Spleen (tissue), 13 donors: Measurements from ENCODE around the gene LCT. TPM values are rescaled to one million over a fixed set of nuclear protein-coding genes. Genes with fewer than 3 reads are reported as not detected.
"Not testable (repeated sequence)": the region's sequence is repeated elsewhere in the genome, so short reads cannot be mapped to it uniquely, and the experiment has no call there.

Experiments used
- DNase-seq: peaks from one replicate; pipeline ENCODE4 v3.0.0-alpha.2; 2020
- H3K27ac ChIP-seq, 8 donors: fragments of 200-600 bp; sonication (generic) in 7 of 8; 1 replicate in 4 of 8; 2 replicates in 4 of 8; pipeline versions ENCODE4 v1.5.0 to v1.8.0; 2016 to 2021; ENCODE audit warnings: inconsistent platforms in 4 of 8, mild to moderate bottlenecking in 4 of 8, moderate library complexity in 1 of 8
- H3K27me3 ChIP-seq, 7 donors: fragments of 200-600 bp; sonication (generic) in 6 of 7; replicated peaks in 1 of 7; 1 replicate in 4 of 7; 2 replicates in 3 of 7; pipeline versions ENCODE4 v1.5.0 to v1.8.0; 2016 to 2021; ENCODE audit warnings: inconsistent platforms in 3 of 7, mild to moderate bottlenecking in 1 of 7
- H3K36me3 ChIP-seq, 6 donors: fragments of 200-600 bp; sonication (generic) in 5 of 6; 1 replicate in 4 of 6; 2 replicates in 2 of 6; pipeline versions ENCODE4 v1.5.0 to v1.8.0; 2016 to 2021; ENCODE audit warnings: inconsistent platforms in 2 of 6
- H3K4me1 ChIP-seq, 6 donors: fragments of 200-600 bp; sonication (generic) in 5 of 6; 1 replicate in 3 of 6; 2 replicates in 3 of 6; pipeline versions ENCODE4 v1.5.0 to v1.8.0; 2016 to 2021; ENCODE audit warnings: inconsistent platforms in 3 of 6
- H3K4me3 ChIP-seq, 8 donors: fragments of 200-600 bp; sonication (generic) in 7 of 8; 1 replicate in 4 of 8; 2 replicates in 4 of 8; pipeline versions ENCODE4 v1.5.0 to v1.8.0; 2016 to 2021; ENCODE audit warnings: inconsistent platforms in 4 of 8, mild to moderate bottlenecking in 4 of 8, moderate library complexity in 2 of 8
- H3K9me3 ChIP-seq, 8 donors: fragments of 200-600 bp; sonication (generic) in 7 of 8; 1 replicate in 4 of 8; 2 replicates in 4 of 8; pipeline versions ENCODE4 v1.5.0 to v1.8.0; 2016 to 2021; ENCODE audit warnings: inconsistent platforms in 4 of 8
- POLR2A ChIP-seq, 3 donors: fragments of 450-650 bp; IDR thresholded peaks; one replicate each; pipeline ENCODE4 v1.5.1; 2017; ENCODE audit warnings: antibody characterized with exemption in 3 of 3, mild to moderate bottlenecking in 1 of 3
- POLR2AphosphoS5 ChIP-seq, 3 donors: sonication (generic); formaldehyde crosslinking; IDR thresholded peaks; one replicate each; pipeline ENCODE4 v1.5.1; 2017; ENCODE audit warnings: antibody characterized with exemption in 3 of 3
- WGBS, 5 donors: extraction: QIAGEN DNeasy Blood & Tissue Kit in 3 of 5; methylation state at CpG; one replicate each; pipeline versions ENCODE4 v1.1.5 to v1.1.7; 2013 to 2018; 5-methylcytosine and 5-hydroxymethylcytosine counted together
- intact Hi-C: fragments of 100-400 bp; cut with DNase I; formaldehyde crosslinking; loops from one replicate; pipeline ENCODE4 v1.15.0; 2023; ENCODE audit warnings: low total_unique reads
- long read RNA-seq, 2 donors: transcript quantifications; one replicate each; lab custom pipeline, GENCODE V29; 2026
- polyA plus RNA-seq, 3 donors: library from polyadenylated mRNA; stranded (reverse); fragments of 200-250 nt; gene quantifications; one replicate each; pipeline ENCODE4 v1.2.1, GENCODE V29; 2013
- total RNA-seq, 7 donors: library from RNA; depleted of rRNA in 3 of 7; stranded (reverse); fragments of >200 nt in 3 of 7; fragmentation: NEBNext Ultra II Directional in 4 of 7; extraction: Animal tissue kit (Norgen Biotek cat#: 25700) in 4 of 7; gene quantifications; one replicate each; pipeline versions ENCODE4 v1.1.0 to v1.2.1, GENCODE V29; 2016 to 2021
- TF ChIP-seq, protein P1 (sequence below), 11 experiments: fragments of 200-600 bp in 7 of 11; fragments of 450-650 bp in 4 of 11; sonication (generic) in 4 of 11; IDR thresholded peaks in 8 of 11; conservative IDR thresholded peaks in 3 of 11; 1 replicate in 7 of 11; 2 replicates in 4 of 11; pipeline versions ENCODE4 v1.4.0 to v1.8.0; 2016 to 2021; ENCODE audit warnings: antibody characterized with exemption in 11 of 11, inconsistent platforms in 4 of 11, mild to moderate bottlenecking in 1 of 11
- donor health status: healthy with polysubstance abuse.
- donor health status: DM: no; HTN: no; CAD: no; lungs with moderate emphysema.
- donor health status: DM: no; HTN: no; CAD: no.
- donor health status: Bipolar disorder and iron deficiency.
- donor health status: healthy.
- donor health status: DM: no; HTN: no; CAD: no.
- donor health status: DM: yes; HTN: yes; CAD: no.

LCT gene
- total RNA-seq (under 1 TPM in 5 of 7 donors, not detected in 2; 0.06 to 0.19 (median 0.07) TPM), polyA plus RNA-seq (under 1 TPM in 2 of 3 donors, not detected in 1; 0.02 to 0.03 TPM)
- long read RNA-seq, donor 1 = 0 reads
- long read RNA-seq, donor 2 = 0 reads

DNA sequence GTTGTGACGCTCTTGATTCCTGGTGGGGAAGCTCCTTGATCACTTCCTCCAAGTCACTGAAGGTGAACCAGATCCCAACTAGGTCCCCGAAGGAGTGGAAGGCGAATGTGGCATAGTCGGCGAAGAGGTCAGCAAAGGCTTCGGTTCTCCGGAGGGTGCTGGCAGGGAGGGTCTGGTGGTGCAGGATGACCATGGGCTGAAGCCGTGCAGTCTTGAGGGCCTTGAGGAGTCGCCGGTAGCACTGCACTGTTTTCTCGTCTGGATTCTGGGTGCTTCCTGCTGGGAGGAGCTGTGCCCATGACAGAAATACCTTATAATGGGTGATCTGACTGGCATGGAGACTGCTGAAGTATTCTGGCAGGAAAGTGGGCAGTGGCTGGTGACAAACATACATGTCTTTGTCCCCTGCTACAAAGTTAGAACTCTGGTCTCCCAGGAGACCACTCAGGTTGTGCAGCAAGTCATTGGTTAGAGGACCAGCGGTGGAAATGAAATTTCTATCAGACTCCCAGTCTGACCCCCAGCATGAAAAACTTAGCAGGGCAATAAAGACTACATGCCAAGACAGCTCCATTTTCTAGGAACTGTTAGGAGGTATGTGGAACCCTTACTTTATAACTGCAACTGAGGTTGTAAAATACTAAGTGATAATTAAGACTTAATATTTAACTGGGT lies at the start of gene LCT:
Gene LCT, minus strand, starts transcription at position 589 of the 675 bp plus-strand sequence. Its CDS starts 15 bp downstream, at position 574.
- no peak for DNase-seq
- intact Hi-C loops = no loop called here
- peaks cover 0 to 20% (median 9%) of the 10 kb centered on the region in 6 donors for H3K4me1 ChIP-seq
- TF ChIP-seq POLR2A (IDR thresholded peaks at IDR 0.05) (no peak), POLR2AphosphoS5 (IDR thresholded peaks at IDR 0.05) (no peak)
- H3K27me3 ChIP-seq = no peaks in the 10 kb centered on the region
- WGBS, 5 donors = 90 to 97% (median 94%) methylated on average over 12 of the region's 12 CpGs
- H3K27ac ChIP-seq = no peak within 1 kb of the TSS
- peaks cover 0 to 20% (median 0%) of the 10 kb centered on the region in 6 donors for H3K36me3 ChIP-seq
- H3K9me3 ChIP-seq = no peaks in the 10 kb centered on the region
- H3K4me3 ChIP-seq = no peak within 1 kb of the TSS

DNA sequence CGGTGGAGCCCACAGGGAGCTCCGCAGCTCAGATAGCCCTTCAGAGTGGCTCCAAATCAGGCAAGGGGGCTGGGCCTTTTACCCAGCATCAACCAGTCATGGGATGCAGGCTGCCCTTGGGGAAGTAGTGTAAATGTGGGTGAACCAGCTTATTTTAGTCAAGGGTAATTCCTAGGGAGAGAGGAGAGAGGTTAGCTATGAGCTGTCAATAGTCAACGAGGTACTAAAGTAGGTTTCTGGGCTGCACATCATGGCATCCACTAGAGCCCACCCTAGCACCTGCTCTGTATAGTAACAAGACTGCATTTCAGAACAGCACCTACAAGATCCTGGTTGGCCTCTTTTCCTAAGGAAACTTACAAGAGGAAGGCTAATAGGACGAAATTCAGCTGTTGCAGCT lies 48.7 kb upstream of the LCT start:
- Histone ChIP-seq H3K9me3 (peaks cover 0 to 7% (median 0%) of the 10 kb centered on the region in 8 donors), H3K27me3 (peaks cover 0 to 13% (median 0%) of the 10 kb centered on the region in 7 donors), H3K4me3 (no peak overlapping the region), H3K27ac (no peak overlapping the region), H3K36me3 (no peaks in the 10 kb centered on the region), H3K4me1 (no peaks in the 10 kb centered on the region)
- intact Hi-C loops = no loop called here
- no peak for DNase-seq
- WGBS, 5 donors = 75 to 98% (median 88%) methylated on average over 4 of the region's 4 CpGs
- TF ChIP-seq, protein P1, sequence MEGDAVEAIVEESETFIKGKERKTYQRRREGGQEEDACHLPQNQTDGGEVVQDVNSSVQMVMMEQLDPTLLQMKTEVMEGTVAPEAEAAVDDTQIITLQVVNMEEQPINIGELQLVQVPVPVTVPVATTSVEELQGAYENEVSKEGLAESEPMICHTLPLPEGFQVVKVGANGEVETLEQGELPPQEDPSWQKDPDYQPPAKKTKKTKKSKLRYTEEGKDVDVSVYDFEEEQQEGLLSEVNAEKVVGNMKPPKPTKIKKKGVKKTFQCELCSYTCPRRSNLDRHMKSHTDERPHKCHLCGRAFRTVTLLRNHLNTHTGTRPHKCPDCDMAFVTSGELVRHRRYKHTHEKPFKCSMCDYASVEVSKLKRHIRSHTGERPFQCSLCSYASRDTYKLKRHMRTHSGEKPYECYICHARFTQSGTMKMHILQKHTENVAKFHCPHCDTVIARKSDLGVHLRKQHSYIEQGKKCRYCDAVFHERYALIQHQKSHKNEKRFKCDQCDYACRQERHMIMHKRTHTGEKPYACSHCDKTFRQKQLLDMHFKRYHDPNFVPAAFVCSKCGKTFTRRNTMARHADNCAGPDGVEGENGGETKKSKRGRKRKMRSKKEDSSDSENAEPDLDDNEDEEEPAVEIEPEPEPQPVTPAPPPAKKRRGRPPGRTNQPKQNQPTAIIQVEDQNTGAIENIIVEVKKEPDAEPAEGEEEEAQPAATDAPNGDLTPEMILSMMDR (IDR thresholded peaks at IDR 0.05 in 8 of 11, conservative IDR thresholded peaks at IDR 0.05 in 3 of 11) = no peak

DNA sequence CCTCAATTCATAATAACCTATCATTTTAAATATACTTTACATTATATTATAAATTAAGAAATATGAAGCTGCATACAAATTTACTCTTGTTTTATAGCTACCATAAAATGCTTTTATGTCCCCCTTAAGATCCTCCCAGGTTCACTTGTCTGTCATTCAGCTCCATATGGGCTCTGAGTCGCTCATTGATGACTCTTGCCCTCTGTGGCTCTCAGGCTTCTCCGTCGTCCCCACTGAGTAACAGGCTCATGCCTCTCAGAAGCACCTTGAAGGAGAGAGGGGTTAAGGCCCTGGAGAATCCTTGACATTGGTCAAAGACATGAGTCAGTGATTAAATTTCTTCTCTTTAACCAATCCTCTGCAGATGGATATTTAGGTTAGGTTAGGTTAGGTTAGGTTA lies 45.4 kb upstream of the LCT start:
- Histone ChIP-seq H3K9me3 (no peaks in the 10 kb centered on the region), H3K27ac (no peak overlapping the region), H3K4me3 (no peak overlapping the region), H3K27me3 (peaks cover 0 to 13% (median 0%) of the 10 kb centered on the region in 7 donors), H3K36me3 (no peaks in the 10 kb centered on the region), H3K4me1 (peaks cover 0 to 2% (median 0%) of the 10 kb centered on the region in 6 donors)
- DNase-seq = no peak
- TF ChIP-seq POLR2AphosphoS5 (IDR thresholded peaks at IDR 0.05) (no peak), POLR2A (IDR thresholded peaks at IDR 0.05) (no peak)
- TF ChIP-seq, protein P1 (IDR thresholded peaks at IDR 0.05 in 8 of 11, conservative IDR thresholded peaks at IDR 0.05 in 3 of 11) = no peak
- intact Hi-C loops = no loop called here
- WGBS, 5 donors = 74 to 91% (median 84%) methylated on average over 3 of the region's 3 CpGs

DNA sequence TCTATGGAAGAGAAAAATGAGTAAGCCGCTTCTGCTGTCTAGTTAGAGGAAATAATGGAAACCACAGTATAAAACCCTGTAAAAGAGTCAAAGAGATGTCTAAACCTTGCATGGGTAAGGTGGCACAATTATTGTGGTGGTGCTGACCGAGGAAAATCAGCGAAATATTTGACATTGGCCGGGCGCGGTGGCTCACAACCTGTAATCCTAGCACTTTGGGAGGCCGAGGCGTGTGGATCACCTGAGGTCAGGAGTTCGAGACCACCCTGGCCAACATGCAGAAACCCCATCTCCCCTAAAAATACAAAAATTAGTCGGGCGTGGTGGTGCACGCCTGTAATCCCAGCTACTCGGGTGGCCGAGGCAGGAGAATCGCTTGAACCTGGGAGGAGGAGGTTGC lies 39.8 kb upstream of the LCT start:
- H3K9me3 ChIP-seq, H3K27me3 ChIP-seq, DNase-seq, intact Hi-C loops: not testable (repeated sequence)
- Histone ChIP-seq H3K4me3 (peak overlapping the region; percentile 69 to 99 (median 80)), H3K27ac (peak overlapping the region in 7 of 8 donors; percentile 76 to 92 (median 86)), H3K36me3 (peaks cover 0 to 11% (median 0%) of the 10 kb centered on the region in 6 donors), H3K4me1 (peaks cover 7 to 35% (median 23%) of the 10 kb centered on the region in 6 donors)
- 81 to 84% (median 81%) methylated on average over 13 to 15 of the region's 15 CpGs for WGBS, 5 donors

DNA sequence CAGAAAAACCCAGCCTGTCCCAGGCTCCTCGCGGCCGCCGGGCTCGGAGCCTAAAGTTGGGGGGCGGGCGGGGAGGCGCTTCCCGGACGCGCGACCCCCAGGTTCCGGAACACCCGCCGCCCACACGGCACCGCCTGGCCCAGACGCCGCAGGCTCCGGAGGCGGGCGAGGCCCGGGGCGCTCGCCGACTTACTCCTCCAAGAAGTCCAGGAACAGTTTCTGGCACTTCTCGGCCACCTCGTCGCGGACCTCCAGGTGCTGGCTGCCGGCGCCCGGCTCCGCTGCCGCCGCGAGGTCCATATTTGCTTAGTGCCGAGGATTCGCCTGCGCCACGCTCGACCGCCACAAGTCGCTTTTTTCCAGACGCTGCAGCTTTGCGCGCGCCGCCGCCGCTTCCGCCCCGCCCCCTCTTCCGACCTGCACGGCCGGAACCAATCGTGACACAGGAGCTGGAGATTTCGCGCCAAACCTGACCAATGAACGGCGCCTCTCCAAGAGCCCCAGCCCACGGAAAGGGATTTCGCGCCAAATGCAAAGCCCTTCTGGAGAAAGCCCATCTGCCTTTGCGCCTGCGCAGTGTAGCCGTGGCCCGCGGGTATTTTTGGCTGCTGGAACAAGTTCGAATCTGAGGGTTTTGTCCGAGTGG lies 39.2 kb upstream of the LCT start, which contains the start of gene MCM6:
Gene MCM6, minus strand, starts transcription at position 378 of the 646 bp plus-strand sequence. Its CDS starts 78 bp downstream, at position 300.
- Histone ChIP-seq H3K4me3 (peak within 1 kb of the TSS; percentile 69 to 99 (median 80)), H3K27ac (peak within 1 kb of the TSS; percentile 76 to 92 (median 86)), H3K36me3 (peaks cover 0 to 16% (median 0%) of the 10 kb centered on the region in 6 donors), H3K4me1 (peaks cover 7 to 35% (median 23%) of the 10 kb centered on the region in 6 donors), H3K27me3 (no peaks in the 10 kb centered on the region), H3K9me3 (no peaks in the 10 kb centered on the region)
- intact Hi-C loops = no loop called here
- 0 to 1% (median 0%) methylated on average over 42 to 71 of the region's 71 CpGs for WGBS, 5 donors
- TF ChIP-seq, protein P1 (IDR thresholded peaks at IDR 0.05 in 8 of 11, conservative IDR thresholded peaks at IDR 0.05 in 3 of 11) = peak in 5 of 11 experiments; percentile 33 to 60 (median 48)
- TF ChIP-seq POLR2AphosphoS5 (IDR thresholded peaks at IDR 0.05) = peak; percentile 83 to 91 (median 88)
- no peak for TF ChIP-seq POLR2A (IDR thresholded peaks at IDR 0.05)
- peak; percentile 96 for DNase-seq
